Activated CD8-positive, alpha-beta T cell treated with anti-CD3 and anti-CD28 coated beads, Interleukin-2, amount 10 ng/mL, durations not matched to agents 7 days and 5 days (primary cell): ENCODE results near the gene TNS4. TPM values are rescaled to one million over a fixed set of nuclear protein-coding genes. Genes with fewer than 3 reads are reported as not detected.
A peak's percentile ranks its signal among the peaks of the same experiment; 100 is the strongest.

Source experiments
- ATAC-seq: fragments of 150-1000 bp; cut with Tn5 transposase; one replicate; pipeline ENCODE4 v1.10.0; 2021; ENCODE audit warnings: moderate library complexity
- CTCF ChIA-PET: fragments of 350-600 bp; sonication (Branson Sonifier 250); formaldehyde crosslinking; loops from one replicate; lab custom pipeline; 2021; ENCODE audit warnings: antibody characterized with exemption; lab: Charles Lee
- POLR2A ChIA-PET: fragments of 350-600 bp; sonication (Branson Sonifier 250); formaldehyde crosslinking; loops from one replicate; lab custom pipeline; 2021; ENCODE audit warnings: antibody characterized with exemption; lab: Charles Lee
- DNase-seq: peaks from one replicate; pipeline ENCODE4 v3.0.0-alpha.2; 2020
- H3K27ac Mint-ChIP-seq: one replicate; pipeline ENCODE4 v1.8.0; 2021; ENCODE audit warnings: mild to moderate bottlenecking, mixed read lengths
- H3K27me3 Mint-ChIP-seq: one replicate; pipeline ENCODE4 v1.8.0; 2021; ENCODE audit warnings: low read depth, mixed read lengths
- H3K36me3 Mint-ChIP-seq: one replicate; pipeline ENCODE4 v1.8.0; 2021; ENCODE audit warnings: low read depth, mixed read lengths
- H3K4me1 Mint-ChIP-seq: one replicate; pipeline ENCODE4 v1.8.0; 2021; ENCODE audit warnings: low read depth, mixed read lengths
- H3K4me3 Mint-ChIP-seq: one replicate; pipeline ENCODE4 v1.8.0; 2021; ENCODE audit warnings: mild to moderate bottlenecking, mixed read lengths
- H3K9me3 Mint-ChIP-seq: one replicate; pipeline ENCODE4 v1.8.0; 2022; ENCODE audit warnings: mixed read lengths; ENCODE audit not compliant: insufficient read depth
- total RNA-seq, 2 experiments: library from RNA; stranded (reverse); gene quantifications; one replicate each; pipeline ENCODE4 v1.2.3, GENCODE V29; 2021

TNS4 gene
- total RNA-seq, 2 experiments from 2014 or later, result 8.4 to 9.0 TPM

- H3K27me3 Mint-ChIP-seq, result no peaks in the 10 kb centered on the region
- H3K4me3 Mint-ChIP-seq, result peak overlapping the region; percentile 70
- H3K4me1 Mint-ChIP-seq, result peaks cover 71% of the 10 kb centered on the region
- peak overlapping the region; percentile 84 for H3K27ac Mint-ChIP-seq
- peak; percentile 92 for DNase-seq
- ATAC-seq, result peak; percentile 84
- ChIA-PET POLR2A (interaction anchor here (0.6 to 3.4 kb wide), 17 partner anchors 9 to 99 kb away, joined by 3 to 58 read pairs (median 5); partner anchors contain the start of gene TOP2A), CTCF (interaction anchor here (0.6 to 3.4 kb wide), 14 partner anchors 9 to 118 kb away, joined by 3 to 61 read pairs (median 4); partner anchors contain the start of genes IGFBP4 and TOP2A)
- no peaks in the 10 kb centered on the region for H3K9me3 Mint-ChIP-seq
- H3K36me3 Mint-ChIP-seq, result peaks cover 49% of the 10 kb centered on the region
These were observed 15.3 kb upstream of the TNS4 start for GRCh38 chr17:40516581-40517285.

- peak overlapping the region; percentile 70 for H3K4me3 Mint-ChIP-seq
- DNase-seq (peak; percentile 64), ATAC-seq (peak; percentile 31)
- ChIA-PET POLR2A (interaction anchor here (0.6 to 3.4 kb wide), 3 partner anchors 16 to 38 kb away, joined by 6 to 58 read pairs (median 29); no protein-coding TSS in a partner anchor), CTCF (interaction anchor here (3.4 kb wide), 1 partner anchor 35 kb away, joined by 17 read pairs; no protein-coding TSS in a partner anchor)
- H3K9me3 Mint-ChIP-seq, result no peaks in the 10 kb centered on the region
- H3K27ac Mint-ChIP-seq, result peak overlapping the region; percentile 84
- peaks cover 39% of the 10 kb centered on the region for H3K36me3 Mint-ChIP-seq
- H3K4me1 Mint-ChIP-seq, result peaks cover 67% of the 10 kb centered on the region
- no peaks in the 10 kb centered on the region for H3K27me3 Mint-ChIP-seq
These were observed 14.1 kb upstream of the TNS4 start for GRCh38 chr17:40515491-40516041.

GRCh38 chr17:40515011-40515410 lies 13.6 kb upstream of the TNS4 start:
- Mint-ChIP-seq H3K4me3 (no peak overlapping the region), H3K4me1 (peaks cover 67% of the 10 kb centered on the region), H3K36me3 (peaks cover 35% of the 10 kb centered on the region), H3K27ac (peak overlapping the region; percentile 84), H3K9me3 (no peaks in the 10 kb centered on the region), H3K27me3 (no peaks in the 10 kb centered on the region)
- no peak for ATAC-seq
- ChIA-PET POLR2A (interaction anchor here (1.3 to 3.4 kb wide), 2 partner anchors 34 to 35 kb away, joined by 4 to 29 read pairs; no protein-coding TSS in a partner anchor), CTCF (interaction anchor here (1.7 to 3.4 kb wide), 2 partner anchors 17 to 35 kb away, joined by 6 to 17 read pairs; no protein-coding TSS in a partner anchor)
- DNase-seq, result no peak

- no peak for DNase-seq
- Mint-ChIP-seq H3K27me3 (no peaks in the 10 kb centered on the region), H3K36me3 (peaks cover 28% of the 10 kb centered on the region), H3K9me3 (no peaks in the 10 kb centered on the region), H3K27ac (peak overlapping the region; percentile 84), H3K4me3 (no peak overlapping the region), H3K4me1 (peaks cover 64% of the 10 kb centered on the region)
- ChIA-PET CTCF (interaction anchor here (0.9 to 1.7 kb wide), 4 partner anchors 18 to 38 kb away, joined by 3 to 7 read pairs (median 5); no protein-coding TSS in a partner anchor), POLR2A (interaction anchor here (1.3 kb wide), 1 partner anchor 34 kb away, joined by 4 read pairs; no protein-coding TSS in a partner anchor)
- ATAC-seq, result no peak
These were observed 12.8 kb upstream of the TNS4 start for GRCh38 chr17:40514013-40514875.

- Mint-ChIP-seq H3K36me3 (peaks cover 12% of the 10 kb centered on the region), H3K4me3 (no peak overlapping the region), H3K27me3 (no peaks in the 10 kb centered on the region), H3K27ac (no peak overlapping the region), H3K9me3 (no peaks in the 10 kb centered on the region), H3K4me1 (peaks cover 44% of the 10 kb centered on the region)
- CTCF ChIA-PET, result interaction anchor here (0.9 to 1.6 kb wide), 3 partner anchors 17 to 22 kb away, joined by 3 to 7 read pairs (median 3); no protein-coding TSS in a partner anchor
- DNase-seq (no peak), ATAC-seq (no peak)
- POLR2A ChIA-PET, result no interaction called here
These were observed 10.3 kb upstream of the TNS4 start for GRCh38 chr17:40511667-40512220.

- ChIA-PET POLR2A (interaction anchor here (0.7 kb wide), 1 partner anchor 21 kb away, joined by 3 read pairs; no protein-coding TSS in a partner anchor), CTCF (interaction anchor here (0.9 to 1.6 kb wide), 3 partner anchors 18 to 23 kb away, joined by 3 to 7 read pairs (median 3); no protein-coding TSS in a partner anchor)
- no peak for DNase-seq
- Mint-ChIP-seq H3K27ac (peak overlapping the region; percentile 32), H3K27me3 (no peaks in the 10 kb centered on the region), H3K9me3 (no peaks in the 10 kb centered on the region), H3K4me3 (no peak overlapping the region), H3K36me3 (peaks cover 9% of the 10 kb centered on the region), H3K4me1 (peaks cover 38% of the 10 kb centered on the region)
- ATAC-seq, result no peak
These were observed 9.7 kb upstream of the TNS4 start for GRCh38 chr17:40511136-40511535.

- POLR2A ChIA-PET, result interaction anchor here (0.7 kb wide), 1 partner anchor 22 kb away, joined by 3 read pairs; no protein-coding TSS in a partner anchor
- Mint-ChIP-seq H3K4me3 (no peak overlapping the region), H3K36me3 (peaks cover 8% of the 10 kb centered on the region), H3K27ac (no peak overlapping the region), H3K27me3 (no peaks in the 10 kb centered on the region), H3K4me1 (peaks cover 32% of the 10 kb centered on the region), H3K9me3 (no peaks in the 10 kb centered on the region)
- CTCF ChIA-PET, result no interaction called here
- DNase-seq (no peak), ATAC-seq (no peak)
These were observed 8.9 kb upstream of the TNS4 start for GRCh38 chr17:40510328-40510648.

- peaks cover 28% of the 10 kb centered on the region for H3K4me1 Mint-ChIP-seq
- no peaks in the 10 kb centered on the region for H3K27me3 Mint-ChIP-seq
- no peak for DNase-seq
- POLR2A ChIA-PET, result no interaction called here
- no peaks in the 10 kb centered on the region for H3K9me3 Mint-ChIP-seq
- CTCF ChIA-PET, result no interaction called here
- no peak overlapping the region for H3K27ac Mint-ChIP-seq
- H3K4me3 Mint-ChIP-seq, result no peak overlapping the region
- H3K36me3 Mint-ChIP-seq, result peaks cover 7% of the 10 kb centered on the region
- no peak for ATAC-seq
These were observed 8.4 kb upstream of the TNS4 start for GRCh38 chr17:40509626-40510327.

GRCh38 chr17:40506786-40507185 lies 5.4 kb upstream of the TNS4 start:
- H3K27ac Mint-ChIP-seq, result no peak overlapping the region
- CTCF ChIA-PET, result no interaction called here
- no peaks in the 10 kb centered on the region for H3K36me3 Mint-ChIP-seq
- H3K27me3 Mint-ChIP-seq, result peaks cover 5% of the 10 kb centered on the region
- no peak for DNase-seq
- no peak for ATAC-seq
- H3K4me1 Mint-ChIP-seq, result peaks cover 15% of the 10 kb centered on the region
- no peak overlapping the region for H3K4me3 Mint-ChIP-seq
- POLR2A ChIA-PET, result interaction anchor here (1.1 kb wide), 1 partner anchor 10 kb away, joined by 3 read pairs; no protein-coding TSS in a partner anchor
- no peaks in the 10 kb centered on the region for H3K9me3 Mint-ChIP-seq

GRCh38 chr17:40503154-40503553 lies 1.7 kb upstream of the TNS4 start:
- ATAC-seq, result no peak
- Mint-ChIP-seq H3K36me3 (no peaks in the 10 kb centered on the region), H3K9me3 (no peaks in the 10 kb centered on the region), H3K27ac (no peak overlapping the region), H3K4me1 (peaks cover 6% of the 10 kb centered on the region), H3K27me3 (peaks cover 5% of the 10 kb centered on the region), H3K4me3 (no peak overlapping the region)
- POLR2A ChIA-PET, result no interaction called here
- CTCF ChIA-PET, result interaction anchor here (1.3 to 2.4 kb wide), 3 partner anchors 14 to 59 kb away, joined by 3 to 10 read pairs (median 5); no protein-coding TSS in a partner anchor
- DNase-seq, result no peak
